ENCODE measurements around the gene AMH. TPM values are rescaled to one million over a fixed set of nuclear protein-coding genes. Genes with fewer than 3 reads are reported as not detected.

Gene AMH
- total RNA-seq, 3 donors from 2014 or later (not counting 1 experiment from before 2014, with no cell fraction given): 0.55 to 2.1 (median 0.88) TPM

DNA sequence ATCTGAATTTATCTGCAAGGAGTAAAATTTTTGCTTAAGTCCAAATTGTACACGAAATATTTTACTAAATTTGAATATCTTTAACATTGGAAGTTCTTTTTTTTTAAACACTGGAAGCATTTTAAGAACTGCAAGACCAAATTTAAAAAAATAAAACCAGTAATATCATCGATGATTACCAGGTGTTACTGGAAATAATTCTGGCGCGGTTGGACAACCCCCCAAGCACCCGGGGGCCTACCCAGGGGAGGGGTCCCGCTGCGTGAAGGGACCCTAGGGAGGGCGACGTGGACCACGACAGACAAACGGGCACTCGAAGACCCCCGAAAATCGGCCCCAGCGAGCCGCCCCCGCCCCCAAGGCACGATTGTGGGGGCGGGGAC lies 19.7 kb downstream of the AMH start:
- Histone ChIP-seq H3K4me3 (ENCODE audit: low read length) (peak overlapping the region; percentile 65), H3K27me3 (ENCODE audit: control insufficient read depth, insufficient read depth, low read length) (no peaks in the 10 kb centered on the region), H3K27ac (ENCODE audit: low read length) (peak overlapping the region; percentile 67), H3K36me3 (ENCODE audit: control insufficient read depth, insufficient read depth, low read length) (peaks cover 16% of the 10 kb centered on the region), H3K4me1 (ENCODE audit: control insufficient read depth, insufficient read depth, low read length) (peaks cover 54% of the 10 kb centered on the region), H3K9me3 (ENCODE audit: control insufficient read depth, insufficient read depth, low read length) (no peaks in the 10 kb centered on the region)
- H3K9me3 Mint-ChIP-seq: no peaks in the 10 kb centered on the region
- DNase-seq (no peak), ATAC-seq (no peak)
- peak overlapping the region; percentile 78 for H3K4me3 Mint-ChIP-seq
- peaks cover 14 to 38% of the 10 kb centered on the region in 2 donors for H3K4me1 Mint-ChIP-seq
- H3K27ac Mint-ChIP-seq: peak overlapping the region; percentile 87 to 97
- intact Hi-C loops (cut with micrococcal nuclease): loop anchor here (1.0 kb wide), 1 partner anchor 33 kb away; the partner anchor contains the start of genes PLEKHJ1 and SF3A2
- no peaks in the 10 kb centered on the region for H3K27me3 Mint-ChIP-seq (ENCODE audit: low read depth in 2 of 2)
- H3K36me3 Mint-ChIP-seq: no peaks in the 10 kb centered on the region
- TF ChIP-seq, protein P1, sequence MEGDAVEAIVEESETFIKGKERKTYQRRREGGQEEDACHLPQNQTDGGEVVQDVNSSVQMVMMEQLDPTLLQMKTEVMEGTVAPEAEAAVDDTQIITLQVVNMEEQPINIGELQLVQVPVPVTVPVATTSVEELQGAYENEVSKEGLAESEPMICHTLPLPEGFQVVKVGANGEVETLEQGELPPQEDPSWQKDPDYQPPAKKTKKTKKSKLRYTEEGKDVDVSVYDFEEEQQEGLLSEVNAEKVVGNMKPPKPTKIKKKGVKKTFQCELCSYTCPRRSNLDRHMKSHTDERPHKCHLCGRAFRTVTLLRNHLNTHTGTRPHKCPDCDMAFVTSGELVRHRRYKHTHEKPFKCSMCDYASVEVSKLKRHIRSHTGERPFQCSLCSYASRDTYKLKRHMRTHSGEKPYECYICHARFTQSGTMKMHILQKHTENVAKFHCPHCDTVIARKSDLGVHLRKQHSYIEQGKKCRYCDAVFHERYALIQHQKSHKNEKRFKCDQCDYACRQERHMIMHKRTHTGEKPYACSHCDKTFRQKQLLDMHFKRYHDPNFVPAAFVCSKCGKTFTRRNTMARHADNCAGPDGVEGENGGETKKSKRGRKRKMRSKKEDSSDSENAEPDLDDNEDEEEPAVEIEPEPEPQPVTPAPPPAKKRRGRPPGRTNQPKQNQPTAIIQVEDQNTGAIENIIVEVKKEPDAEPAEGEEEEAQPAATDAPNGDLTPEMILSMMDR (IDR thresholded peaks at IDR 0.05): no peak
- under 1% methylated on average over 18 of the region's 19 CpGs for WGBS (ENCODE audit: insufficient coverage)

DNA sequence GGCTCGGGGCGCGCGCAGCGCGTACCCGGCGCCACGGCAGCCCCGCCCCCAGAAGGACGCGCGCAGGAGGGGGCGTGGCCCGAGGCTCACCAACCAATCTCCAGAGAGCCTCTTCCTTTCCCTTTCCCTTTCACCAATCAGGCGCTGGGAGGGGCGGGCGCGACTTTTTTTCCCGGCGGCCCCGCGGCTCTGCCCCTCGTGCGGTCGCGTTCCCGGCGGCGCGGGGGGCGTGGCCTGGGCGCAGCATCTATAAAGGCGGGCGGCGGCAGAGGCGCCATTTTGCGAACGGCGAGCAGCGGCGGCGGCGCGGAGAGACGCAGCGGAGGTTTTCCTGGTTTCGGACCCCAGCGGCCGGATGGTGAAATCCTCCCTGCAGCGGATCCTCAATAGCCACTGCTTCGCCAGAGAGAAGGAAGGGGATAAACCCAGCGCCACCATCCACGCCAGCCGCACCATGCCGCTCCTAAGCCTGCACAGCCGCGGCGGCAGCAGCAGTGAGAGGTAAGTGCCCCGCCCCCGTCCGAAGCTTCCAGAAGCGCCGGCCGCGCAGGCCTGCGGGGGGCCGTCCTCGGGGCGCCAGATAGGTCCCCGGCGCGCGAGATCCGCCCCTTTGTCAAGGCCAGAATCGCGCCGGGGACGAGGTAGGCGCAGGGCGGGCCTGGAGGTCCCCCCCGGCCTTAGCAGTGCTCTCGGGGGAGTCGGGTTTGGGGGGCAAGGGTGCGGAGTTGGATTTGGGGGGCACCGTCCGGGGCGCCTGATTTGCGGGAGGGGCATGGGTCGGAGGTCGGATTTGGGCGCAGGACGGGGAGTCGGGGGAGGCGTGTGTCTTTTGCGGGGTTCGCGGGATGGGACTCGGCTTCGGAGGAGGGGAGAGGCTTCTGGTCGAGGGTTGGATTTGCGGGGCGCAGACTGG lies 20.4 kb downstream of the AMH start:
- peaks cover 20 to 44% of the 10 kb centered on the region in 2 donors for H3K4me1 Mint-ChIP-seq
- H3K9me3 Mint-ChIP-seq: no peaks in the 10 kb centered on the region
- peak overlapping the region; percentile 87 to 97 for H3K27ac Mint-ChIP-seq
- peak overlapping the region; percentile 97 for H3K4me3 ChIP-seq (ENCODE audit: low read length)
- H3K27ac ChIP-seq (ENCODE audit: low read length): peak overlapping the region; percentile 89
- H3K4me3 Mint-ChIP-seq: peak overlapping the region; percentile 90
- DNase-seq (peak; percentile 97 to 99), ATAC-seq (peak; percentile 76 to 93 (median 83))
- H3K27me3 Mint-ChIP-seq (ENCODE audit: low read depth in 2 of 2): no peaks in the 10 kb centered on the region
- H3K36me3 Mint-ChIP-seq: no peaks in the 10 kb centered on the region
- H3K4me1 ChIP-seq (ENCODE audit: control insufficient read depth, insufficient read depth, low read length): peaks cover 54% of the 10 kb centered on the region
- no peaks in the 10 kb centered on the region for H3K27me3 ChIP-seq (ENCODE audit: control insufficient read depth, insufficient read depth, low read length)
- H3K36me3 ChIP-seq (ENCODE audit: control insufficient read depth, insufficient read depth, low read length): peaks cover 19% of the 10 kb centered on the region
- H3K9me3 ChIP-seq (ENCODE audit: control insufficient read depth, insufficient read depth, low read length): no peaks in the 10 kb centered on the region
- intact Hi-C loops (cut with micrococcal nuclease): loop anchor here (1.0 to 10.0 kb wide), 2 partner anchors 33 to 55 kb away; partner anchors contain the start of genes LSM7, PLEKHJ1, SF3A2 and SPPL2B
- TF ChIP-seq, protein P1 (IDR thresholded peaks at IDR 0.05): no peak
- under 1% methylated on average over 103 of the region's 103 CpGs for WGBS (ENCODE audit: insufficient coverage)

DNA sequence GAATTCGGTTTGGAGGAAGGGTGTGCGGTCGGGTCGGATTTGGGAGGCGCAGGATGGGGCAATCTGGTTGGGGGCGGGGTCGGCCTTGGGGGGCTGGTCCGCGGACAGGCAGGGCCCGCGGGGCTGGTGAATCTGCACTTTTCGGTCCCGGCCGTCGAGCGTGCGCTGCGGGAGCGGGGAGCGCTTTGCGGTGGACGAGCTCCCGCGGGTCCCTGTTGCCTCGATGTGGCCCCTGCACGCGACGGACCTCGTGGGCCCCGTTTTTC lies 21.0 kb downstream of the AMH start:
- Histone ChIP-seq H3K4me1 (ENCODE audit: control insufficient read depth, insufficient read depth, low read length) (peaks cover 54% of the 10 kb centered on the region), H3K4me3 (ENCODE audit: low read length) (peak overlapping the region; percentile 97), H3K36me3 (ENCODE audit: control insufficient read depth, insufficient read depth, low read length) (peaks cover 20% of the 10 kb centered on the region), H3K9me3 (ENCODE audit: control insufficient read depth, insufficient read depth, low read length) (no peaks in the 10 kb centered on the region), H3K27ac (ENCODE audit: low read length) (peak overlapping the region; percentile 89), H3K27me3 (ENCODE audit: control insufficient read depth, insufficient read depth, low read length) (no peaks in the 10 kb centered on the region)
- H3K9me3 Mint-ChIP-seq: no peaks in the 10 kb centered on the region
- TF ChIP-seq, protein P1 (IDR thresholded peaks at IDR 0.05): no peak
- under 1% methylated on average over 30 of the region's 30 CpGs for WGBS (ENCODE audit: insufficient coverage)
- ATAC-seq (no peak), DNase-seq (peak; percentile 54 to 60)
- peaks cover 20 to 50% of the 10 kb centered on the region in 2 donors for H3K4me1 Mint-ChIP-seq
- no peaks in the 10 kb centered on the region for H3K27me3 Mint-ChIP-seq (ENCODE audit: low read depth in 2 of 2)
- intact Hi-C loops (cut with micrococcal nuclease): loop anchor here (10.0 kb wide), 1 partner anchor 55 kb away; the partner anchor contains the start of genes LSM7 and SPPL2B
- H3K27ac Mint-ChIP-seq: peak overlapping the region; percentile 87 to 97
- peak overlapping the region; percentile 90 for H3K4me3 Mint-ChIP-seq
- no peaks in the 10 kb centered on the region for H3K36me3 Mint-ChIP-seq

All from natural killer cell (primary cell).